ENCODE measurements around the gene DEGS2. TPM values are rescaled to one million over a fixed set of nuclear protein-coding genes. Genes with fewer than 3 reads are reported as not detected.
A peak's percentile ranks its signal among the peaks of the same experiment; 100 is the strongest.

DEGS2 gene
- total and polyA plus RNA-seq, 2 experiments from 2014 or later, result 1.3 to 2.7 TPM

DNA sequence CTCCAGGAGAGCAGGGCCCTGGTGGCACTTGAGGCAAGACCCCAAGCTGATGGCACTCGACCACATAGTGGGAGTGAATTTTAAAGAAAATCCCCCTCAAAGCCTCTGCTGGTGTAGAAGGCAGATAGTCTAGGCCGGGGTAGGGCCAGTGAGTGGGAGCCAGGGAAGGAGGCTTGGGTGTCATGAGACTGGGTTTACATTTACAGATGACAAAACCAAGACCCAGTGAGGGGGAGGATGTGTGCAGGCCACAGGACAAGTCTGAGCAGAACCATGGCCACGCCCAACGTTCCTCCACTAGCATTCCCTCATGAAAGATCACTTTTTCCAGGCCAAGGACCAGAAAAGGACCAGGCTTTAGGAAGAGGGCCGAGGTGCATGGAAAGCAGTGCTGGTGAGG lies 52.2 kb downstream of the DEGS2 start:
- H3K27me3 ChIP-seq, result no peaks in the 10 kb centered on the region
- no peak for DNase-seq (ENCODE audit: low read depth in 1 of 2, low spot score in 1 of 2)

DNA sequence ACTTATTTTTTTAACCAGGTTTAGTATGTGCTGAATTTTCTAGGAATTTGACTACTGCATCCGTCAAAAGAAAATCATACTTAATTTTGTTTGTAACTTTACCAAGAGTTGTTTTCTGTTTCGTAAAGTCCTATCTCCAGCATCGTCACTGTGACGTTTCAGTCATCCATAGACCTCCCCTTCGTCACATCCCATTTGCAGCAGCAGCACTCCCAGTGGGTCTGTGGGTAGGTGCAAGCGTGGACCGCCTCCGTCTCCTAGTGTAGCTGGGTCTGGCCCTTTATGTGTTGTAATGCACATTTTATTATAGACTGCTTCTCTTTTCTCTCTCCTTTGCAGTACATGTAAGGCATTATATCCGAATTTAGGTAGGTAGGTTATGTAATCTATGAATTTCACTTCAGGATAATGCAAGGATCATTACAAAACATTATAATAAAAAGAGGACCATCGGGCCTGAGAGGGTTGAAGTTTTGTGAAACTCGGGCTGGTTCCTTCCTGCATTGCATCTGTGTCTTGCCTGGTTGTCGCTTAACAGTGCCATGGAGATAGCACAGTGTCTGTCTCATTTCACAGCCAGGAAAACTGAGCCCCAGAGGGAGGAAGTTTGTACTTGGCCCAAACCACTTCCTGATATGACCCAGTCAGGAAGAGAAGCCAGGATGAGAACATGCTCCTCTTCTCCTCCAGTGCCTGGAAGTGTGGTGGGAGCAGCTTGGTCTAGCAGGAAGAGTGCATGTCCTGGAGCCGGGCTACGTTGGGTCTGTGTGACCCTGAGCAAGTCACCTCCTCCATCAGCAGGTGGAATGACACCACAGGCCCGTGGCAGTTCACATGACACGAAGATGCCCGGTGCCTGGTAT lies 53.0 kb downstream of the DEGS2 start:
- Histone ChIP-seq H3K4me1 (ENCODE audit: low read depth) (peaks cover under 1% of the 10 kb centered on the region), H3K4me3 (no peak overlapping the region), H3K27ac (no peak overlapping the region), H3K27me3 (no peaks in the 10 kb centered on the region), H3K9me3 (ENCODE audit: low read depth) (no peaks in the 10 kb centered on the region), H3K36me3 (no peaks in the 10 kb centered on the region)
- TF ChIP-seq, protein P1, sequence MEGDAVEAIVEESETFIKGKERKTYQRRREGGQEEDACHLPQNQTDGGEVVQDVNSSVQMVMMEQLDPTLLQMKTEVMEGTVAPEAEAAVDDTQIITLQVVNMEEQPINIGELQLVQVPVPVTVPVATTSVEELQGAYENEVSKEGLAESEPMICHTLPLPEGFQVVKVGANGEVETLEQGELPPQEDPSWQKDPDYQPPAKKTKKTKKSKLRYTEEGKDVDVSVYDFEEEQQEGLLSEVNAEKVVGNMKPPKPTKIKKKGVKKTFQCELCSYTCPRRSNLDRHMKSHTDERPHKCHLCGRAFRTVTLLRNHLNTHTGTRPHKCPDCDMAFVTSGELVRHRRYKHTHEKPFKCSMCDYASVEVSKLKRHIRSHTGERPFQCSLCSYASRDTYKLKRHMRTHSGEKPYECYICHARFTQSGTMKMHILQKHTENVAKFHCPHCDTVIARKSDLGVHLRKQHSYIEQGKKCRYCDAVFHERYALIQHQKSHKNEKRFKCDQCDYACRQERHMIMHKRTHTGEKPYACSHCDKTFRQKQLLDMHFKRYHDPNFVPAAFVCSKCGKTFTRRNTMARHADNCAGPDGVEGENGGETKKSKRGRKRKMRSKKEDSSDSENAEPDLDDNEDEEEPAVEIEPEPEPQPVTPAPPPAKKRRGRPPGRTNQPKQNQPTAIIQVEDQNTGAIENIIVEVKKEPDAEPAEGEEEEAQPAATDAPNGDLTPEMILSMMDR (IDR thresholded peaks at IDR 0.05; ENCODE audit: low read depth, low read length), result no peak
- DNase-seq (ENCODE audit: low read depth in 1 of 2, low spot score in 1 of 2), result no peak

More for the DNA sequence above, 52.2 kb downstream of the DEGS2 start:
- Histone ChIP-seq H3K4me3 (no peak overlapping the region), H3K9me3 (ENCODE audit: low read depth) (no peaks in the 10 kb centered on the region), H3K27ac (no peak overlapping the region), H3K36me3 (no peaks in the 10 kb centered on the region), H3K4me1 (ENCODE audit: low read depth) (peaks cover 7% of the 10 kb centered on the region)
- TF ChIP-seq, protein P1 (IDR thresholded peaks at IDR 0.05; ENCODE audit: low read depth, low read length), result no peak

DNA sequence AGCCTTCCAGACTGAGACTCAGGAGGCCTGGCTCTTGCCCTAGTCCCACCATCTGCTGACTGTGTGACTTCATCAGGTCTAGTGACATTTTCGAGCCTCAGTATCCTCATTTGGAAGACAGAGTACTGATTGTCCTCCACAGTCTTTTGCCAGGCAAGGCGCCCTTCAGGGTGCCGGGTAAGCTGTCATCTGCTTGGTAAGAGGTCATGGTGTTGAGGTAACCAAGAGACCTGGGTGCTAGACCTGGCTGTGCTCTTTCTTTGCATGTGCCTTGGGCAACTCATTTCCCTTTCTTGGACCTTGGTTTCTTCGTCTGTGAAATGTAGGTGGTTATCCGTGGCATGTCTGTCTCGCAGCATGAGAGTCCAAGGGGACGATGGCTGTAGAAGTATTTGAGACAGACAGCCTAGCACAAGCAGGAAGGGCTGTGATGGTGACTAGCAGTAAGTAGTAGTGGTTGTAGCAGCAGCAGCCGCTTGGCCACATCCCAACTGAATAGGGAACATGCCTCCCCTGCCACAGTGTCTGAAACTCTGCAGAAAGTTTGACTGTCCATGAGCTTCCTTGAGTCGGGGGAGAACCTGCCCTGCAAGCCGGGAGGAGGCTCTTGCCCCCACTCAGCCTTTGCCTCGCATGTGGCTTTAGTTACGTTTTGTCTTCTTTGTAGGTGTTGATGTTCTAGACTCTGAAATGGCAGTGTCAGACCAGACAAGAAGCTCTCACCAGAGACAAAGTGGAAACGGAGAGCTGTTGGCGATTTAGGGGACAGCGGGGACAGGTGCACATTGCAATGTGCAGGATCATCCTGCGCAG lies 53.9 kb downstream of the DEGS2 start:
- no peaks in the 10 kb centered on the region for H3K9me3 ChIP-seq (ENCODE audit: low read depth)
- H3K4me1 ChIP-seq (ENCODE audit: low read depth), result no peaks in the 10 kb centered on the region
- TF ChIP-seq, protein P1 (IDR thresholded peaks at IDR 0.05; ENCODE audit: low read depth, low read length), result no peak
- H3K4me3 ChIP-seq, result no peak overlapping the region
- no peak overlapping the region for H3K27ac ChIP-seq
- DNase-seq (ENCODE audit: low read depth in 1 of 2, low spot score in 1 of 2), result no peak
- H3K36me3 ChIP-seq, result no peaks in the 10 kb centered on the region
- no peaks in the 10 kb centered on the region for H3K27me3 ChIP-seq

DNA sequence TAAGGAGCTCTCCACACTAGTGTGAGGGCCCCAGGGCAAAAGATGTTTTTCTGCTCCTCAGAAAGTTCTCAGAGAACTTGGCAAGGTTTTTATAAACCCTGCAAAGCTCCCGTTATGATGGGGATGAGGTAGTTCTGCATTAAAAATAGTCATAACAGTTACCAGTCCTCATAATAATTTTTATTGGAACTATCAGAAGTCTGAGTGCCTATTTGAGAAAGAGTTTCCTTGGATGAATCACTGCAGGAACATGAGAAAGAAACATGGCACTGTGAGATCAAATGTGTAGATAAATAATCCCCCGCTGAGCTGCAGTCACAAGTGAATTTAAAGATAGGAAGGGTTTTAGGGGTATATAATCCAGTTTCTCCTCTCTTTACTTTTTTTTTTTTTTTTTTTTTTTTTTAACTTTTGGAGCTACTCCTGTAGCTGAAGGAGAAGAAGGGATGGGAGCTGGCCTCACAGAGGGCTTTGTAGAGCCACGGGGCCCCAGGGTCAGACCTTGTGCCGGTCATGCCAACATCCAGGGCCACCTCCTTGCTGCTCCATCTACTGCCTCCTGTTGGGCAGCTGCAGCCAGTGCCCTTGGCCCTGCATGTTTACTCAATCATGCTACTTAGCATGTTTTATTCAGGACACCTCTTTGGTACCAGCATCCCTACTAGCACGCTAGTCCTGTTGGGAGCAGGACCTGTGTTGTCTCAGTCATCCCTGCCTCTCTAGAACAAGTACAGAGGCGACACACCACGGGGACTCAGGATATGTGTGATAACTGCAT lies 54.7 kb downstream of the DEGS2 start:
- no peaks in the 10 kb centered on the region for H3K4me1 ChIP-seq (ENCODE audit: low read depth)
- no peak overlapping the region for H3K27ac ChIP-seq
- no peaks in the 10 kb centered on the region for H3K9me3 ChIP-seq (ENCODE audit: low read depth)

DNA sequence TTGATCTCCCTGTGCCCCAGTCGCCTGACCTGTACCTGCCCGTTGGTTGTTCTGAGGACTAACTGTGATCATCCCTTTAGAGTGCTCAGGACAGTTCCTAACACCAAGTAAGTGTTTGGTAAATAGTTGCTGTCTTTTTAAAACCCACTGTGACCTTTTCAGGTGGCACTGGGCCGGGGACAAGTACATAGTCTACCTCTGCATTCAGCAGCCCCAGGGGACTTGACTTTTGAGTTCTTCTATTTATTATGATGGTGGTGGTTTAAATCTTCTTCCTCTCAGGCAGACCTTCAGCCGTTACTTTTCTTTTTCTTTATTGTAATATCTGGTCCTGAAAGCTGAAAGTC lies 55.5 kb downstream of the DEGS2 start:
- Histone ChIP-seq H3K9me3 (ENCODE audit: low read depth) (no peaks in the 10 kb centered on the region), H3K27me3 (no peaks in the 10 kb centered on the region), H3K27ac (no peak overlapping the region), H3K4me1 (ENCODE audit: low read depth) (no peaks in the 10 kb centered on the region), H3K4me3 (no peak overlapping the region), H3K36me3 (no peaks in the 10 kb centered on the region)
- DNase-seq (ENCODE audit: low read depth in 1 of 2, low spot score in 1 of 2), result no peak
- TF ChIP-seq, protein P1 (IDR thresholded peaks at IDR 0.05; ENCODE audit: low read depth, low read length), result no peak

More for the DNA sequence above, 54.7 kb downstream of the DEGS2 start:
- Histone ChIP-seq H3K4me3 (no peak overlapping the region), H3K27me3 (no peaks in the 10 kb centered on the region), H3K36me3 (no peaks in the 10 kb centered on the region)
- DNase-seq (ENCODE audit: low read depth in 1 of 2, low spot score in 1 of 2), result peak in 1 of 2 donors; percentile 20
- TF ChIP-seq, protein P1 (IDR thresholded peaks at IDR 0.05; ENCODE audit: low read depth, low read length), result no peak

Data from cardiac muscle cell (in vitro differentiated cells and primary cell).